ENCODE results near the gene ERBB4. TPM values are rescaled to one million over a fixed set of nuclear protein-coding genes. Genes with fewer than 3 reads are reported as not detected.
"Not testable (repeated sequence)": the region's sequence is repeated elsewhere in the genome, so short reads cannot be mapped to it uniquely, and the experiment has no call there.

ERBB4 gene
- total RNA-seq, 1 donor from 2014 or later = 2.2 TPM

- no peak for DNase-seq (ENCODE audit: low read depth)
- TF ChIP-seq CTCF (conservative IDR thresholded peaks at IDR 0.05; ENCODE audit: low read depth, low read length) = no peak
- H3K4me3 ChIP-seq (ENCODE audit: low read depth, low read length) = no peak overlapping the region
Observed at GRCh38 chr2:212245880-212246279, 292.7 kb downstream of the ERBB4 start.

- no peak for TF ChIP-seq CTCF (conservative IDR thresholded peaks at IDR 0.05; ENCODE audit: low read depth, low read length)
- H3K4me3 ChIP-seq (ENCODE audit: low read depth, low read length) = no peak overlapping the region
- DNase-seq (ENCODE audit: low read depth) = no peak
Observed at GRCh38 chr2:212242724-212243123, 295.9 kb downstream of the ERBB4 start.

- not testable (repeated sequence) for H3K4me3 ChIP-seq (ENCODE audit: low read depth, low read length); DNase-seq (ENCODE audit: low read depth)
Observed at GRCh38 chr2:212238152-212238551, 300.4 kb downstream of the ERBB4 start.

GRCh38 chr2:212237350-212238095 is 301.1 kb downstream of the ERBB4 start:
- TF ChIP-seq CTCF (conservative IDR thresholded peaks at IDR 0.05; ENCODE audit: low read depth, low read length) = no peak
- H3K4me3 ChIP-seq (ENCODE audit: low read depth, low read length) = no peak overlapping the region
- DNase-seq (ENCODE audit: low read depth) = no peak

- DNase-seq (ENCODE audit: low read depth) = no peak
- TF ChIP-seq CTCF (conservative IDR thresholded peaks at IDR 0.05; ENCODE audit: low read depth, low read length) = no peak
- no peak overlapping the region for H3K4me3 ChIP-seq (ENCODE audit: low read depth, low read length)
Observed at GRCh38 chr2:212228743-212229171, 309.8 kb downstream of the ERBB4 start.

GRCh38 chr2:212227755-212228154 is 310.8 kb downstream of the ERBB4 start:
- TF ChIP-seq CTCF (conservative IDR thresholded peaks at IDR 0.05; ENCODE audit: low read depth, low read length) = no peak
- H3K4me3 ChIP-seq (ENCODE audit: low read depth, low read length) = no peak overlapping the region
- peak; percentile 41 for DNase-seq (ENCODE audit: low read depth)

GRCh38 chr2:212226114-212226513 is 312.5 kb downstream of the ERBB4 start:
- no peak for DNase-seq (ENCODE audit: low read depth)
- TF ChIP-seq CTCF (conservative IDR thresholded peaks at IDR 0.05; ENCODE audit: low read depth, low read length) = no peak
- H3K4me3 ChIP-seq (ENCODE audit: low read depth, low read length) = no peak overlapping the region
